Spleen (tissue), 7 donors: Measurements from ENCODE around the gene GATA2.

ENCODE experiments used
- CTCF ChIP-seq, 11 experiments: fragments of 200-600 bp in 7 of 11; fragments of 450-650 bp in 4 of 11; sonication (generic) in 4 of 11; IDR thresholded peaks in 8 of 11; conservative IDR thresholded peaks in 3 of 11; 1 replicate in 7 of 11; 2 replicates in 4 of 11; pipeline versions ENCODE4 v1.4.0 to v1.8.0; 2016 to 2021; ENCODE audit warnings: antibody characterized with exemption in 11 of 11, inconsistent platforms in 4 of 11, mild to moderate bottlenecking in 1 of 11
- POLR2A ChIP-seq, 3 donors: fragments of 450-650 bp; IDR thresholded peaks; one replicate each; pipeline ENCODE4 v1.5.1; 2017; ENCODE audit warnings: antibody characterized with exemption in 3 of 3, mild to moderate bottlenecking in 1 of 3
- POLR2AphosphoS5 ChIP-seq, 3 donors: sonication (generic); formaldehyde crosslinking; IDR thresholded peaks; one replicate each; pipeline ENCODE4 v1.5.1; 2017; ENCODE audit warnings: antibody characterized with exemption in 3 of 3
- donor health status: DM: no; HTN: no; CAD: no; lungs with moderate emphysema.
- donor health status: DM: no; HTN: no; CAD: no.
- donor health status: DM: no; HTN: no; CAD: no.

- TF ChIP-seq CTCF (IDR thresholded peaks at IDR 0.05 in 8 of 11, conservative IDR thresholded peaks at IDR 0.05 in 3 of 11) (no peak), POLR2A (IDR thresholded peaks at IDR 0.05) (no peak), POLR2AphosphoS5 (IDR thresholded peaks at IDR 0.05) (no peak)
Observed at GRCh38 chr3:128521715-128522114, 28.7 kb upstream of the GATA2 start.
